ENCODE measurements around the gene DDX27.
"Not testable (repeated sequence)": the region's sequence is repeated elsewhere in the genome, so short reads cannot be mapped to it uniquely, and the experiment has no call there.

DDX27 gene

GRCh38 chr20:49219091-49219923 lies at the start of gene DDX27:
TSS of gene DDX27 (plus strand) at chr20:49219416. CDS start at chr20:49219449, 33 bp downstream.
- peak; percentile 98 for DNase-seq
- in situ Hi-C loops (cut with MboI; ENCODE audit: low pct_unique_long_range_greater_than_20kb, low sequenced_read_pairs), result no loop called here

- in situ Hi-C loops (cut with MboI; ENCODE audit: low pct_unique_long_range_greater_than_20kb, low sequenced_read_pairs), result loop anchor here (10.0 kb wide), 1 partner anchor 65 kb away; no protein-coding TSS in a partner anchor
- no peak for DNase-seq
Measured at GRCh38 chr20:49169547-49169946, 49.7 kb upstream of the DDX27 start.

- no peak for DNase-seq
- in situ Hi-C loops (cut with MboI; ENCODE audit: low pct_unique_long_range_greater_than_20kb, low sequenced_read_pairs), result no loop called here
Measured at GRCh38 chr20:49170714-49171113, 48.5 kb upstream of the DDX27 start.

- in situ Hi-C loops (cut with MboI; ENCODE audit: low pct_unique_long_range_greater_than_20kb, low sequenced_read_pairs), result no loop called here
- DNase-seq, result no peak
Measured at GRCh38 chr20:49171909-49172308, 47.3 kb upstream of the DDX27 start.

- DNase-seq, result no peak
- in situ Hi-C loops (cut with MboI; ENCODE audit: low pct_unique_long_range_greater_than_20kb, low sequenced_read_pairs), result no loop called here
Measured at GRCh38 chr20:49172413-49172812, 46.8 kb upstream of the DDX27 start.

DNA sequence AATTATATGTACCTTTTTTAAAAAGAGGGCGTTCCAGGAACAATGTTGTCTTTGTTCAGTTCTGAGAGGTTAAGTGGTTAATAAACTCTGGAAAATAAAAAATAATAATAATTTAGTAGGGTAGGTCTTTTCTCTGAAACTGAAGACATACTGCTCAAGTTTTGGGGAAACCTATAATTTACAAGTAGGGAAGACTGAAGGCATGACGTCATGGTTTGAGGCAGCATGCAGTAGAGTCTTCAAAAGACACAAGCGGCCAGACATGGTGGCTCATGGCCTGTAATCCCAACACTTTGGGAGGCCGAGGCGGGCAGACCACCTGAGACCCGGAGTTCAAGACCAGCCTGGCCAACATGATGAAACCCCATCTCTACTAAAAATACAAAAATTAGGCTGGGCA lies 45.0 kb upstream of the DDX27 start:
- no peak for DNase-seq
- in situ Hi-C loops (cut with MboI; ENCODE audit: low pct_unique_long_range_greater_than_20kb, low sequenced_read_pairs), result no loop called here

- no peak for DNase-seq
- in situ Hi-C loops (cut with MboI; ENCODE audit: low pct_unique_long_range_greater_than_20kb, low sequenced_read_pairs), result no loop called here
Measured at GRCh38 chr20:49179368-49180277, 39.6 kb upstream of the DDX27 start.

GRCh38 chr20:49181265-49181877 lies 37.8 kb upstream of the DDX27 start:
- no peak for DNase-seq
- in situ Hi-C loops (cut with MboI; ENCODE audit: low pct_unique_long_range_greater_than_20kb, low sequenced_read_pairs), result no loop called here

GRCh38 chr20:49183444-49183843 lies 35.8 kb upstream of the DDX27 start:
- no peak for DNase-seq
- in situ Hi-C loops (cut with MboI; ENCODE audit: low pct_unique_long_range_greater_than_20kb, low sequenced_read_pairs), result no loop called here

DNA sequence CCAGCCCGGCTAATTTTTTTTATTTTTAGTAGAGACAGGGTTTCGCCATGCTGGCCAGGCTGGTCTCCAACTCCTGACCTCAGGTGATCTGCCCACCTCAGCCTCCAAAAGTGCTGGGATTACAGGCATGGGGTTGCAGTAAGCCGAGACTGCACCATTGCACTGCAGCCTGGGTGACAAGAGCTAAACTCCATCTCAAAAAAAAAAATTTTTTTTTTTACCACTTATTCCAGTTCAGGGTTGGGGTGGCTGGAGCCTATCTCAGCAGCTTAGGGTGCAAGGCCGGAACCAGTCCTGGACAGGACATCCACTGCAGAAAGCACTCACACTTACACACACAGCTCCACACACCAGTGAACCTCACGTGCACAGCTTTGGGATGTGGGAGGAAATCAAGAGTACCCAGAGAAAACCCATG lies 35.1 kb upstream of the DDX27 start:
- DNase-seq; in situ Hi-C loops (cut with MboI; ENCODE audit: low pct_unique_long_range_greater_than_20kb, low sequenced_read_pairs): not testable (repeated sequence)

- no peak for DNase-seq
- in situ Hi-C loops (cut with MboI; ENCODE audit: low pct_unique_long_range_greater_than_20kb, low sequenced_read_pairs), result no loop called here
Measured at GRCh38 chr20:49184691-49185070, 34.5 kb upstream of the DDX27 start.

DNA sequence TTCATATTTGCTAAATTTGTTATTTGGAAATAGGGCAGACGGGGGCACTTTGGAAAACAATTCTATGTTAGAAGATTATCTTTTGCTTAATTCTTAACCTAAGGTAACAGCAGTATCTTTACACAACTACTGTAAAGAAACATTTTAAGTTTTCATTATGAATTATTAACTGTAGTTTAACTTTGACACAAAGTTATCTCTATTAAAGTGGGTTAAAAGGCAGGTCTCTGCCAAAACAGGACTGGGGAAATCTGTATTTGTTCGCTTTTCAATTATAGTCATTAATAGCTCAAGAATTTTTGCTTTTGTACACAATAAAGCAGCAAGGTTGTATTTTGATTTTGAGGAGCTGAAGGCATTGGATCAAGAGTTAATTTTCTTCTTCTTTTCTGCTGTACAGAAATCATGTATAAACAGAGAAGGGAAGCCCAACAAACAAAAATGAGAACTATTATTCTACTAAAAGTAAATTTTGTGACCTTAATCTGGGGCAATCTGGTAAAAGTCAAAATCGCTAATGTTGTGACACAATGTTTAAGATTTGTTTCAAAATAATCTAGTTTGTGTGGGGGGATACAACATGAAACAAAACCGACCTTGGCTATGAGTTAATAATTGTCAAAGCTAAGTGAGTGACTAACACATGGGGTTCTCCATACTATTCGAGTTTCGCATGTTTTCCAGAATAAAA lies 34.0 kb upstream of the DDX27 start:
- in situ Hi-C loops (cut with MboI; ENCODE audit: low pct_unique_long_range_greater_than_20kb, low sequenced_read_pairs), result no loop called here
- no peak for DNase-seq

GRCh38 chr20:49186535-49187329 lies 32.5 kb upstream of the DDX27 start:
- peak; percentile 63 for DNase-seq
- in situ Hi-C loops (cut with MboI; ENCODE audit: low pct_unique_long_range_greater_than_20kb, low sequenced_read_pairs), result no loop called here

DNA sequence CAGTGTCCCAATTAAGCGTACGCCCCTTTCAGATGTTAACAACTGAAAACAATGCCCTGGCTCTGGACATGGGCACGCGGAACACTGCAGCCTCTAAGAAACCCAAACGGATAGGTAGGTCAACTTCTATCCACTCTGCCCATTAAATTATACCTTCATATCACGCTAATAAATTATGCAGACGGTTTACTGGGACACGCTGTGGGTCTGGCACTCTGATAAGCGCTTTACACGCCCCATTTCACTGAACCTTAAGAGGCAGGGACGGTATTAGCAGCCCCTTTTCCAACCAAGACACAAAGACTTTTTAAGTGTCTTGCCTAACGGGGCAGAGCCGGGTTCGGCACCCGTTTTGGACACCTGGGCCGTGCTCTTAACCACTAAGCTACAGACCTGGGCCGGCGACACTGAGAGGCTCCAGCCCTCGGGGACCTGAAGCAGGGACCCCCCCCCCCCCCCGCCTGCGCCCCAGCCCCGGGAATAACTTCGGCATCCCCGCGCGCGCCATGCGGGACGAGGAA lies 31.8 kb upstream of the DDX27 start:
- no peak for DNase-seq
- in situ Hi-C loops (cut with MboI; ENCODE audit: low pct_unique_long_range_greater_than_20kb, low sequenced_read_pairs), result no loop called here

DNA sequence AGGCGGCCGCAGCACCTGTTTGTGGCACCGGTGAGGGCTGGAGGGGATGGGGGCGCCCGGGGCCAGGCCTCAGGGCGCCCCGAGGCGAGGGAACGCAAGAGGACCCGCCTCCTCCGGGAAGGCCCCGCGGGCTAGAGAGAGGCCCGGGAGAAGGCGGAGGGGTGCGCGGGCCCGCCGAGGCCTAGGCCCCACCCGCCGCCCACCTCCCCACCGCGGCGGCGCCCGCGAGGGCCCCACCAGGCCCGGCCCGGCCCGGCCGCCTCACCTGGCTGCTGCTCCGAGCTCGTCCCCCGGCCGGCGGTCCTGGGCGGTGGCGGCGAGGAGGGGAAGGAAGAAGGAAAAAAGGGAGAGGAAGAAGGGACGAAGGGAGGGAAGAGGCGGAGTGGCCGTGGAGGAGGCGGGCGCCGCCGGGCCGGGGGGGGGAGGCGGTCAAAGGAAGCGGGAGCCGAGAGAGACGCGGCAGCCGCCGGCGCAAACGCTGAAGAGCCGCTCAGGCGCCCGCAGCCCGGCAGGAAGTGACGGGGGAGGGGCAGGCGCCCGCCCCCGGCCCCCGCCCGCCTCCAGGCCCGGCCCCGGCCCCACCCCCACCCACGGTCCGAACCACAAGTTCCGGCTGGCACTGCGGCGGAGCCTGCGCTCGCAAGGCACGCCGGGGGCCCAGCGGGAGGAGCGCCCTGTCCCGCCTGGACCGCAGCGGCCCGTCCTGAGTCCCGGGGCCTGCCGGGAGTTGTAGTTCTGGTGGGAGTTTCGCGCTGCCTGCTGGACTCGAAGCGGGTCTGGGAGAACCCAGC lies 31.2 kb upstream of the DDX27 start, which contains the start of gene STAU1:
TSS of gene STAU1 (minus strand) at position 484 of the 791 bp plus-strand sequence. CDS start 22,133 bp downstream, outside the sequence.
- in situ Hi-C loops (cut with MboI; ENCODE audit: low pct_unique_long_range_greater_than_20kb, low sequenced_read_pairs), result no loop called here
- DNase-seq, result peak; percentile 93

DNA sequence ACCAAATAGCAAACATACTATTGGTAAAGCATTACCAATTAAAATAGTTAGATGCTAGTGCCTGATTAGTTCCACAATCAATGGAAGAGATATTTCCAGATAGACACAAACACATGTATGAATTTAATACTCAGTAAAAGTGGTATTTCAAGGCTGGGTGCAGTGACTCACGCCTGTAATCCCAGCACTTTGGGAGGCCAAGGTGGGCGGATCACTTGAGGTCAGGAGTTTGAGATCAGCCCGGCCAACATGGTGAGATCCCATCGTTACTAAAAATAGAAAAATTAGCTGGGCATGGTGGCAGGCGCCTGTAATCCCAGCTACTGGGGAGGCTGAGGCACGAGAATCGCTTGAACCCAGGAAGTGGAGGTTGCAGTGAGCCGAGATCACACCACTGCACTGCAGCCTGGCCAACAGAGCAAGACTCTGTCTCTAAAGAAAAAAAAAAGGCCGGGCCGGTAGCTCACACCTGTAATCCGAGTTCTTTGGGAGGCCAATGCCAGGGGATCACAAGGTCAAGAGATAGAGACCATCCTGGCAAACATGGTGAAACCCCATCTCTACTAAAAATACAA lies 26.2 kb upstream of the DDX27 start:
- in situ Hi-C loops (cut with MboI; ENCODE audit: low pct_unique_long_range_greater_than_20kb, low sequenced_read_pairs); DNase-seq: not testable (repeated sequence)

DNA sequence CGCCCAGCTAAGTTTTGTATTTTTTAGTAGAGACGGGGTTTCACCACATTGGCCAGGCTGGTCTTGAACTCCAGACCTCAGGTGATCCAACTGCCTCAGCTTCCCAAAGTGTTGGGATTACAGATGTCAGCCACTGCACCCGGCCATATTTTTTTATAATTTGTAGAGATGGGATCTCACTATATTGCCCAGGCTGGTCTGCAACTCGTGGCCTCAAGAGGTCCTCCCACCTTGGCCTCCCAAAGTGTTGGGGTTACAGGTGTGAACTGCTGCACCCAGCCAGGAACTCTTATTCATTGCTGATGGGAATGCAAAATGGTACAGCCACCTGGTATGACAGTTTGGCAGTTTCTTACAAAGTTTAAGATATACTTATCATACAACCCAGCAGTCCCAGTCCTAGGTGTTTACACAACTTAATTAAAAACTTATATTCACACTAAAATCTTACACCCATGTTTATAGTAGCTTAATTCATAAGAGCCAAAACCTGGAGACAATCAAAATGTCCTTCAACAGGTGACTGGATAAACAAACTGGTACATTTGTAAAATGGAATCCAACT lies 19.4 kb upstream of the DDX27 start:
- DNase-seq, result no peak
- in situ Hi-C loops (cut with MboI; ENCODE audit: low pct_unique_long_range_greater_than_20kb, low sequenced_read_pairs), result no loop called here
